Neural cell (in vitro differentiated cells): Measurements from ENCODE around the gene APOM.

Experiments used
- CTCF ChIP-seq: fragments of 450-650 bp; IDR thresholded peaks from 2 replicates; pipeline ENCODE4 v1.5.1; 2014; ENCODE audit warnings: antibody characterized with exemption, mild to moderate bottlenecking, moderate library complexity; ENCODE audit not compliant: poor library complexity, severe bottlenecking
- EP300 ChIP-seq: fragments of 450-650 bp; conservative IDR thresholded peaks from 2 replicates; pipeline ENCODE4 v1.6.1; 2014; ENCODE audit warnings: antibody characterized with exemption, mild to moderate bottlenecking, moderate library complexity; ENCODE audit not compliant: poor library complexity, severe bottlenecking
- EZH2 ChIP-seq: fragments of 200-600, 300-800 bp; shearing (Covaris generic), sonication (generic); IDR thresholded peaks from 2 replicates; pipeline ENCODE4 v1.6.1; 2014; ENCODE audit warnings: antibody characterized with exemption, low read length, borderline replicate concordance, mild to moderate bottlenecking; ENCODE audit not compliant: insufficient read depth, poor library complexity, severe bottlenecking
- MXI1 ChIP-seq: fragments of 450-650 bp; conservative IDR thresholded peaks from 2 replicates; pipeline ENCODE4 v1.6.1; 2014; ENCODE audit warnings: antibody characterized with exemption, mild to moderate bottlenecking; ENCODE audit not compliant: poor library complexity, severe bottlenecking
- POLR2AphosphoS5 ChIP-seq: IDR thresholded peaks from 2 replicates; pipeline ENCODE4 v1.6.1; 2012
- RAD21 ChIP-seq: fragments of 450-650 bp; conservative IDR thresholded peaks from 2 replicates; pipeline ENCODE4 v1.6.1; 2014; ENCODE audit warnings: antibody characterized with exemption, mild to moderate bottlenecking, moderate library complexity
- REST ChIP-seq: IDR thresholded peaks from 2 replicates; pipeline ENCODE4 v1.6.1; 2012; ENCODE audit warnings: borderline replicate concordance
- TAF1 ChIP-seq: IDR thresholded peaks from 2 replicates; pipeline ENCODE4 v1.6.1; 2012; ENCODE audit warnings: low read depth

GRCh38 chr6:31691078-31691463 lies 35.4 kb downstream of the APOM start:
- no peak for TF ChIP-seq TAF1
- no peak for TF ChIP-seq EZH2
- TF ChIP-seq CTCF = no peak
- TF ChIP-seq RAD21 = no peak
- TF ChIP-seq EP300 = no peak
- no peak for TF ChIP-seq POLR2AphosphoS5
- TF ChIP-seq REST = no peak
- no peak for TF ChIP-seq MXI1
